Lung (tissue), 12 donors: Measurements from ENCODE around the gene USF2. TPM values are rescaled to one million over a fixed set of nuclear protein-coding genes. Genes with fewer than 3 reads are reported as not detected.

Experiments
- ATAC-seq: fragments of 200-7000 bp; cut with Tn5 transposase; one replicate; pipeline ENCODE4 v1.9.1; 2020; ENCODE audit warnings: moderate number of reproducible peaks; ENCODE audit not compliant: insufficient read depth, low FRiP score
- DNase-seq, 3 donors: peaks; one replicate each; pipeline ENCODE4 v3.0.0-alpha.2; 2013 to 2017
- H3K27ac ChIP-seq, 2 donors: one replicate each; pipeline ENCODE4 v1.5.1; 2013; ENCODE audit warnings: mild to moderate bottlenecking in 2 of 2, moderate library complexity in 2 of 2, control low read depth in 1 of 2, inconsistent platforms in 1 of 2, low read depth in 1 of 2, low read length in 1 of 2
- H3K27me3 ChIP-seq, 3 donors: one replicate each; pipeline ENCODE4 v1.5.1; 2013; ENCODE audit warnings: low read length in 2 of 3; ENCODE audit not compliant: control insufficient read depth in 3 of 3, insufficient read depth in 3 of 3
- H3K36me3 ChIP-seq, 4 donors: one replicate each; pipeline ENCODE4 v1.5.1; 2013; ENCODE audit warnings: low read length in 4 of 4, mild to moderate bottlenecking in 1 of 4, moderate library complexity in 1 of 4; ENCODE audit not compliant: control insufficient read depth in 4 of 4, insufficient read depth in 4 of 4
- H3K4me1 ChIP-seq, 5 donors: one replicate each; pipeline ENCODE4 v1.5.1; 2013; ENCODE audit warnings: low read length in 5 of 5, mild to moderate bottlenecking in 2 of 5, moderate library complexity in 1 of 5; ENCODE audit not compliant: control insufficient read depth in 5 of 5, insufficient read depth in 5 of 5
- H3K4me3 ChIP-seq: one replicate; pipeline ENCODE4 v1.5.1; 2013; ENCODE audit warnings: mild to moderate bottlenecking, control low read depth, moderate library complexity
- H3K9ac ChIP-seq, 2 donors: one replicate each; pipeline ENCODE4 v1.5.1; 2013; ENCODE audit warnings: low read length in 2 of 2, control low read depth in 1 of 2; ENCODE audit not compliant: insufficient read depth in 1 of 2
- H3K9me3 ChIP-seq, 4 donors: one replicate each; pipeline ENCODE4 v1.5.1; 2013; ENCODE audit warnings: low read length in 3 of 4, mild to moderate bottlenecking in 1 of 4, moderate library complexity in 1 of 4; ENCODE audit not compliant: control insufficient read depth in 4 of 4, insufficient read depth in 3 of 4
- WGBS, 2 donors: extraction: QIAGEN DNeasy Blood & Tissue Kit; methylation state at CpG; one replicate each; pipeline ENCODE4 v1.1.7; 2013; 5-methylcytosine and 5-hydroxymethylcytosine counted together
- polyA plus RNA-seq, 2 donors: library from polyadenylated mRNA; stranded (reverse); fragments of 200-250 nt; gene quantifications; one replicate each; pipeline ENCODE4 v1.2.1, GENCODE V29; 2013
- total RNA-seq, 2 donors: library from RNA; depleted of rRNA in 1 of 2; stranded (reverse); fragments of >200 nt in 1 of 2; gene quantifications; one replicate each; pipeline ENCODE4 v1.2.1, GENCODE V29; 2014 to 2021
- TF ChIP-seq, protein P1 (sequence below): IDR thresholded peaks from 2 replicates; pipeline ENCODE4 v1.5.1; 2012; ENCODE audit warnings: mild to moderate bottlenecking; ENCODE audit errors: control extremely low read depth, extremely low read depth
- donor health status: control.
- donor health status: control.
- donor health status: Bipolar disorder and iron deficiency.
- donor health status: healthy.
- donor health status: DM: yes; HTN: yes; CAD: no.

USF2 gene
- total and polyA plus RNA-seq, 4 donors = 74.9 to 163 (median 133) TPM

DNA sequence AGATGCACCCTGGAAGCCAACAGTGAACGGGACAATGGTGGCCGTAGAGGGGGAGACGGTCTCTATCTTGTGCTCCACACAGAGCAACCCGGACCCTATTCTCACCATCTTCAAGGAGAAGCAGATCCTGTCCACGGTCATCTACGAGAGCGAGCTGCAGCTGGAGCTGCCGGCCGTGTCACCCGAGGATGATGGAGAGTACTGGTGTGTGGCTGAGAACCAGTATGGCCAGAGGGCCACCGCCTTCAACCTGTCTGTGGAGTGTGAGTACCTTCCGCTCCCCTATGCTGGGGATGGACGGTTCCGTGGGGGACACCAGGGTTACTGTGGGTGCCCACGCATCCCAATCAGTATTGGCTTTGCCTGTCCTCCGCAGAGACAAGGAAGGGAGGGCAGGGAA is 33.7 kb downstream of the USF2 start:
- H3K27me3 ChIP-seq = no peaks in the 10 kb centered on the region
- TF ChIP-seq, protein P1, sequence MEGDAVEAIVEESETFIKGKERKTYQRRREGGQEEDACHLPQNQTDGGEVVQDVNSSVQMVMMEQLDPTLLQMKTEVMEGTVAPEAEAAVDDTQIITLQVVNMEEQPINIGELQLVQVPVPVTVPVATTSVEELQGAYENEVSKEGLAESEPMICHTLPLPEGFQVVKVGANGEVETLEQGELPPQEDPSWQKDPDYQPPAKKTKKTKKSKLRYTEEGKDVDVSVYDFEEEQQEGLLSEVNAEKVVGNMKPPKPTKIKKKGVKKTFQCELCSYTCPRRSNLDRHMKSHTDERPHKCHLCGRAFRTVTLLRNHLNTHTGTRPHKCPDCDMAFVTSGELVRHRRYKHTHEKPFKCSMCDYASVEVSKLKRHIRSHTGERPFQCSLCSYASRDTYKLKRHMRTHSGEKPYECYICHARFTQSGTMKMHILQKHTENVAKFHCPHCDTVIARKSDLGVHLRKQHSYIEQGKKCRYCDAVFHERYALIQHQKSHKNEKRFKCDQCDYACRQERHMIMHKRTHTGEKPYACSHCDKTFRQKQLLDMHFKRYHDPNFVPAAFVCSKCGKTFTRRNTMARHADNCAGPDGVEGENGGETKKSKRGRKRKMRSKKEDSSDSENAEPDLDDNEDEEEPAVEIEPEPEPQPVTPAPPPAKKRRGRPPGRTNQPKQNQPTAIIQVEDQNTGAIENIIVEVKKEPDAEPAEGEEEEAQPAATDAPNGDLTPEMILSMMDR = no peak
- 86 to 91% methylated on average over 16 of the region's 16 CpGs for WGBS, 2 donors
- H3K4me3 ChIP-seq = no peak overlapping the region
- no peak overlapping the region for H3K27ac ChIP-seq
- H3K9me3 ChIP-seq = peaks cover 0 to 10% (median 0%) of the 10 kb centered on the region in 4 donors
- DNase-seq (no peak), ATAC-seq (no peak)
- peaks cover 0 to 8% (median 4%) of the 10 kb centered on the region in 5 donors for H3K4me1 ChIP-seq
- H3K9ac ChIP-seq = no peak overlapping the region
- H3K36me3 ChIP-seq = no peaks in the 10 kb centered on the region

DNA sequence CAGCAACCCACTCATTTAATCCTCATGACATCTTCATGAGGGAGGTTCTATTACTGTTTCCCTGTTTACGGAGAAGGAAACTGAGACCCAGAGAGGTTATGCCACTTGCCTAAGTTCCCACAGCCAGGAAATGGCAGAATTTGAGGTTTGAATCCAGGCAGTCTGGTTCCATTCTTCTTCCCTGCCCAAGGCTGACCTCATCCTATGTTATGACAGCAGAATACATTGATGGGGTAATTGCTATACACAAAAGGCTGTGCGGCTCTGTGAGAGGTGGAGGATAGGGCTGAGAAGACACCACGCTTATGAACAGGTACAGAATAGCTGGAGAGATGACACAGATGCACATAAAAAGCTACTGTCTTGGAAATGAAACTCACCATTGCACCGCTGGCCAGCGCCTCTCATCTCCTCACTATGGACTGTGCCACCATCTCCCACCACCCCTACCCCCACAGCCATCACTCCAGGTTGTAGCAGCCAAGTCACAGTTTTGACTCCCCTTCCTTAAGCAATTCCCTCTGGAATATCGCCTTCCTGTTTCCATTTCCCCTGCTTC is 34.7 kb downstream of the USF2 start:
- TF ChIP-seq, protein P1 = no peak
- no peak for ATAC-seq

DNA sequence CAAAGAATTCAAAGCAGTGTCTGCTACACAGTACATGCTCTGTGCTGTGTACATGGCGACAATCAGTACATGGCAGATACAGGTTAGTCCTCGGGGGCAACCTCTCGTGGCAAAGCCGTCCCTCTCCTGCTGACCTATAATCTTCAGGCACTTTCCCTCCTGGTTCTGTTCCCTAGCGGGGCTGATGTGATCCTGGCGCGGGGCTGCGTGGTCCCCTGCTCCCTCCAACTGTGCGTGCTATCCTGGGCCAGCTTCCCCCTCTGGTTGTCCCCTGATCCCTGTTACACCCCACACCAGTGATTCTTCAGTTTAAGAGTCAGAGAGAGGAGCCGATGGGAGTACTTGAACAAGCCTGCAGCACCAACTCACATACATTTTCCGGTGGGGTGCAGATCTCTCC is 35.3 kb downstream of the USF2 start:
- 82 to 88% methylated on average over 11 of the region's 11 CpGs for WGBS, 2 donors
- no peak for DNase-seq

More for the DNA sequence above, 34.7 kb downstream of the USF2 start:
- Histone ChIP-seq H3K9me3 (peaks cover 0 to 4% (median 0%) of the 10 kb centered on the region in 4 donors), H3K27me3 (no peaks in the 10 kb centered on the region), H3K4me3 (no peak overlapping the region), H3K9ac (no peak overlapping the region), H3K36me3 (no peaks in the 10 kb centered on the region), H3K4me1 (peaks cover 0 to 18% (median 11%) of the 10 kb centered on the region in 5 donors), H3K27ac (no peak overlapping the region)
- DNase-seq = no peak
- 71 to 84% methylated on average over 6 of the region's 6 CpGs for WGBS, 2 donors

More for the DNA sequence above, 35.3 kb downstream of the USF2 start:
- Histone ChIP-seq H3K4me1 (peaks cover 0 to 24% (median 17%) of the 10 kb centered on the region in 5 donors), H3K27me3 (no peaks in the 10 kb centered on the region), H3K4me3 (no peak overlapping the region), H3K9me3 (peaks cover 0 to 1% (median 0%) of the 10 kb centered on the region in 4 donors), H3K36me3 (no peaks in the 10 kb centered on the region), H3K27ac (no peak overlapping the region), H3K9ac (no peak overlapping the region)
- TF ChIP-seq, protein P1 = no peak
- ATAC-seq = no peak
